Adrenal gland (tissue), 12 donors: ENCODE data around the gene NFILZ. TPM values are rescaled to one million over a fixed set of nuclear protein-coding genes. Genes with fewer than 3 reads are reported as not detected.
A peak's percentile ranks its signal among the peaks of the same experiment; 100 is the strongest.
"Not testable (repeated sequence)": the region's sequence is repeated elsewhere in the genome, so short reads cannot be mapped to it uniquely, and the experiment has no call there.

Source experiments
- DNase-seq, 7 donors: peaks; one replicate each; pipeline ENCODE4 v3.0.0-alpha.2; 2019 to 2020
- H3K27ac ChIP-seq, 5 donors: fragments of 200-600 bp; sonication (generic) in 4 of 5; 1 replicate in 3 of 5; 2 replicates in 2 of 5; pipeline versions ENCODE4 v1.5.1 to v1.8.0; 2016 to 2020; ENCODE audit warnings: mild to moderate bottlenecking in 1 of 5
- H3K27me3 ChIP-seq: fragments of 200-600 bp; 2 replicates; pipeline ENCODE4 v1.8.0; 2021
- H3K36me3 ChIP-seq, 2 donors: fragments of 200-600 bp; replicated peaks in 1 of 2; 1 replicate in 1 of 2; 2 replicates in 1 of 2; pipeline versions ENCODE4 v1.5.1 to v1.8.0; 2018 to 2022
- H3K4me1 ChIP-seq, 2 donors: fragments of 200-600 bp; replicated peaks in 1 of 2; 1 replicate in 1 of 2; 2 replicates in 1 of 2; pipeline versions ENCODE4 v1.5.1 to v1.8.0; 2018 to 2021
- H3K4me3 ChIP-seq, 4 donors: fragments of 200-600 bp; sonication (generic) in 3 of 4; one replicate each; pipeline ENCODE4 v1.5.1; 2016 to 2018
- H3K9me3 ChIP-seq, 3 donors: fragments of 200-600 bp; sonication (generic) in 1 of 3; replicated peaks in 1 of 3; 1 replicate in 2 of 3; 2 replicates in 1 of 3; pipeline versions ENCODE4 v1.5.1 to v1.8.0; 2016 to 2021
- CTCF ChIP-seq, 6 experiments: fragments of 450-650 bp in 4 of 6; fragments of 200-600 bp in 2 of 6; sonication (generic) in 1 of 6; IDR thresholded peaks; 1 replicate in 5 of 6; 2 replicates in 1 of 6; pipeline versions ENCODE4 v1.5.1 to v1.8.0; 2016 to 2021; ENCODE audit warnings: antibody characterized with exemption in 6 of 6, mild to moderate bottlenecking in 2 of 6, moderate library complexity in 1 of 6
- POLR2A ChIP-seq, 2 donors: fragments of 450-650 bp; IDR thresholded peaks; one replicate each; pipeline ENCODE4 v1.6.1; 2017; ENCODE audit warnings: antibody characterized with exemption in 2 of 2, mild to moderate bottlenecking in 2 of 2, moderate library complexity in 1 of 2
- WGBS, 4 donors: extraction: QIAGEN DNeasy Blood & Tissue Kit in 2 of 4; methylation state at CpG; one replicate each; pipeline versions ENCODE4 v1.1.5 to v1.1.7; 2013 to 2017; 5-methylcytosine and 5-hydroxymethylcytosine counted together
- intact Hi-C, 2 donors: fragments of 100-400 bp; cut with DNase I; formaldehyde crosslinking; loops; one replicate each; pipeline versions ENCODE4 v1.14.1 to v1.15.0; 2022 to 2023
- polyA plus RNA-seq, 3 donors: library from polyadenylated mRNA; stranded (reverse); fragments of 200-250 nt in 2 of 3; fragments of 350-450 nt in 1 of 3; fragmentation: Illumina TruSeq in 1 of 3; extraction: RNeasy Lipid Tissue Mini Kit (QIAGEN cat#74804) in 1 of 3; gene quantifications; one replicate each; pipeline ENCODE4 v1.2.3, GENCODE V29; 2013 to 2014
- total RNA-seq, 9 donors: library from RNA; depleted of rRNA in 4 of 9; stranded (reverse); fragments of >200 nt in 4 of 9; fragments of 120-200 nt in 1 of 9; fragmentation: NEBNext Ultra II Directional in 1 of 9; extraction: Animal tissue kit (Norgen Biotek cat#: 25700) in 1 of 9; gene quantifications; one replicate each; pipeline versions ENCODE4 v1.1.0 to v1.2.4, GENCODE V29; 2013 to 2023
- donor health status: healthy with polysubstance abuse.
- donor health status: Bipolar disorder and iron deficiency.
- donor health status: DM: yes; HTN: yes; CAD: no.
- donor health status: DM: no; HTN: no; CAD: no.
- donor health status: DM: no; HTN: no; CAD: no.
- donor health status: DM: yes; HTN: yes; CAD: no.

Gene NFILZ
- total and polyA plus RNA-seq, 12 donors = not detected

DNA sequence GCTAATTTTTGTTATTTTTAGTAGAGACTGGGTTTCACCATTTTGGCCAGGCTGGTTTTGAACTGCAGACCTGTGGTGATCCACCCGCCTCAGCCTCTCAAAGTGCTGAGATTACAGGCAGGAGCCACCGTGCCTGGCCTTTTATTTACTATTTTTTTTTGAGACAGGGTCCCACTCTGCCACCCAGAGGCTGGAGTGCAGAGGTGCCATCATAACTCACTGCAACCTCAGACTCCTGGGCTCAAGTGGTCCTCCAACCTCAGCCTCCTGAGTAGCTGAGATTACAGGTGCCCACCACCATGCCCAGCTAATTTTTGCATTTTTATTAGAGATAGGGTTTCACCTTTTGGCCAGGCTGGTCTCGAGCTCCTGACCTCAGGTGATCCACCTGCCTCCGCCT, 7.5 kb upstream of the NFILZ start:
- H3K9me3 ChIP-seq, DNase-seq, H3K4me3 ChIP-seq, intact Hi-C loops, H3K27ac ChIP-seq, H3K27me3 ChIP-seq, H3K36me3 ChIP-seq, H3K4me1 ChIP-seq: not testable (repeated sequence)
- WGBS, 4 donors = 45 to 62% (median 51%) methylated on average over 4 of the region's 4 CpGs
- TF ChIP-seq CTCF (IDR thresholded peaks at IDR 0.05) = peak in 5 of 6 experiments; percentile 9 to 29 (median 18)

GRCh38 chr19:8626842-8627241, 3.6 kb upstream of the NFILZ start:
- intact Hi-C loops = no loop called here
- H3K9me3 ChIP-seq = no peaks in the 10 kb centered on the region
- 68 to 83% (median 74%) methylated on average over 8 of the region's 8 CpGs for WGBS, 4 donors
- no peaks in the 10 kb centered on the region for H3K4me1 ChIP-seq
- no peak overlapping the region for H3K4me3 ChIP-seq
- H3K27me3 ChIP-seq = no peaks in the 10 kb centered on the region
- no peak overlapping the region for H3K27ac ChIP-seq
- H3K36me3 ChIP-seq = no peaks in the 10 kb centered on the region
- no peak for DNase-seq
- TF ChIP-seq CTCF (IDR thresholded peaks at IDR 0.05) (no peak), POLR2A (IDR thresholded peaks at IDR 0.05) (no peak)

GRCh38 chr19:8629184-8629583, 1.2 kb upstream of the NFILZ start:
- no peak for DNase-seq
- H3K4me3 ChIP-seq = no peak overlapping the region
- H3K9me3 ChIP-seq = no peaks in the 10 kb centered on the region
- H3K36me3 ChIP-seq = no peaks in the 10 kb centered on the region
- intact Hi-C loops = no loop called here
- H3K27me3 ChIP-seq = no peaks in the 10 kb centered on the region
- no peak overlapping the region for H3K27ac ChIP-seq
- 64 to 78% (median 70%) methylated on average over 2 of the region's 2 CpGs for WGBS, 4 donors
- no peaks in the 10 kb centered on the region for H3K4me1 ChIP-seq
- TF ChIP-seq CTCF (IDR thresholded peaks at IDR 0.05) = no peak
- TF ChIP-seq POLR2A (IDR thresholded peaks at IDR 0.05) = no peak

DNA sequence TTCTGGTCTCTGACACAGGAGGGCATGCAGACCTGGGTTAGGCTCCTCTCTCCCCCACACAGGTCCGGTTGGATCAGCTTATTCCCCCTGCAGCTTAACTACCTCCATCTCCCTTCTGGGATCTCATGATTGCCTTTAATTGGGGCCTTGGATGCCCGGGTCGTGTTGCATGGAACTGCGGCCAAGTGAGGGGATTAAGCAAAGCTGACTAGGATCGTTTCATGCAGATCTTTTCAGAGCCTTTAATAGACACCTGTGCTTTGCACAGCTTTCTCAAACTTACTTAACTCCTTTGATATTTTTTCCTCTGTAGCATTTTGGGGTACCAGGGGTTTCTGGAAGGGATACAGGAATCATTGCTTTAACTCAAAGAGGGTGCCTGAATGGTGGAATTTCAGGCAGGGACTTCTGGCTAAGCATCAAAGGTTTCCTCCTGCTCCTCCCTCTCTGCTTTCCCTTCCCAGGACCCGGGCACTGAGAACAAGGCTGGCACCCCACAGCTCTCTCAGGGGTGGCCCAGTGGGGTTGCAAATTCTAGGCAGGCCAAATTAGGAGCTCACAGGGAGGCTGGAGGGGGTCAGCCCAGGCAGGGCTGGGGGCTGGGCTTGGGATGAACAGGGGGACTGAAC, 477 bp downstream of the NFILZ start:
- intact Hi-C loops = no loop called here
- DNase-seq = no peak
- 55 to 60% (median 58%) methylated on average over 5 to 6 of the region's 6 CpGs for WGBS, 4 donors
- Histone ChIP-seq H3K4me1 (no peaks in the 10 kb centered on the region), H3K27ac (peak overlapping the region in 2 of 5 donors; percentile 60 to 66), H3K27me3 (no peaks in the 10 kb centered on the region), H3K36me3 (no peaks in the 10 kb centered on the region), H3K9me3 (no peaks in the 10 kb centered on the region), H3K4me3 (no peak overlapping the region)
- no peak for TF ChIP-seq POLR2A (IDR thresholded peaks at IDR 0.05)
- TF ChIP-seq CTCF (IDR thresholded peaks at IDR 0.05) = no peak
